Breast epithelium (tissue), 4 donors: ENCODE results near the gene GUCA2B. TPM values are rescaled to one million over a fixed set of nuclear protein-coding genes. Genes with fewer than 3 reads are reported as not detected.

Source experiments
- DNase-seq, 2 donors: peaks; one replicate each; pipeline ENCODE4 v3.0.0-alpha.2; 2019; ENCODE audit warnings: low spot score in 2 of 2
- H3K27ac ChIP-seq, 2 donors: fragments of 200-600 bp; sonication (generic) in 1 of 2; one replicate each; pipeline ENCODE4 v1.5.1; 2016 to 2019; ENCODE audit warnings: mild to moderate bottlenecking in 1 of 2
- H3K27me3 ChIP-seq, 2 donors: fragments of 200-600 bp; sonication (generic) in 1 of 2; one replicate each; pipeline versions ENCODE4 v1.5.1 to v1.6.0; 2017 to 2019; ENCODE audit warnings: control low read depth in 1 of 2, mild to moderate bottlenecking in 1 of 2
- H3K36me3 ChIP-seq: fragments of 200-600 bp; one replicate; pipeline ENCODE4 v1.5.1; 2019
- H3K4me1 ChIP-seq, 2 donors: fragments of 200-600 bp; sonication (generic); one replicate each; pipeline ENCODE4 v1.5.1; 2016 to 2019; ENCODE audit warnings: control low read depth in 1 of 2
- H3K4me3 ChIP-seq, 3 donors: fragments of 200-600 bp; sonication (generic); 1 replicate in 2 of 3; 2 replicates in 1 of 3; pipeline ENCODE4 v1.5.1; 2016 to 2019; ENCODE audit warnings: mild to moderate bottlenecking in 3 of 3, moderate library complexity in 2 of 3
- H3K9me3 ChIP-seq, 2 donors: fragments of 200-600 bp; sonication (generic) in 1 of 2; one replicate each; pipeline ENCODE4 v1.5.1; 2016 to 2019; ENCODE audit warnings: control low read depth in 1 of 2
- POLR2A ChIP-seq: fragments of 450-650 bp; IDR thresholded peaks from one replicate; pipeline ENCODE4 v1.6.1; 2016; ENCODE audit warnings: antibody characterized with exemption, mild to moderate bottlenecking, moderate library complexity
- POLR2AphosphoS5 ChIP-seq, 3 donors: sonication (generic); formaldehyde crosslinking; IDR thresholded peaks; one replicate each; pipeline ENCODE4 v1.6.1; 2017; ENCODE audit warnings: antibody characterized with exemption in 3 of 3
- intact Hi-C: fragments of 100-400 bp; cut with DNase I; formaldehyde crosslinking; loops from one replicate; pipeline ENCODE4 v1.15.1; 2023; ENCODE audit warnings: low total_unique reads
- total RNA-seq, 3 donors: library from RNA; depleted of rRNA; stranded (reverse); fragments of >200 nt; gene quantifications; one replicate each; pipeline ENCODE4 v1.1.0, GENCODE V29; 2016
- TF ChIP-seq, protein P1 (sequence below), 3 donors: fragments of 450-650 bp; IDR thresholded peaks; one replicate each; pipeline ENCODE4 v1.5.1; 2016 to 2017; ENCODE audit warnings: antibody characterized with exemption in 3 of 3, mild to moderate bottlenecking in 3 of 3, moderate library complexity in 3 of 3

GUCA2B gene
- total RNA-seq, 3 donors from 2014 or later: not detected

DNA sequence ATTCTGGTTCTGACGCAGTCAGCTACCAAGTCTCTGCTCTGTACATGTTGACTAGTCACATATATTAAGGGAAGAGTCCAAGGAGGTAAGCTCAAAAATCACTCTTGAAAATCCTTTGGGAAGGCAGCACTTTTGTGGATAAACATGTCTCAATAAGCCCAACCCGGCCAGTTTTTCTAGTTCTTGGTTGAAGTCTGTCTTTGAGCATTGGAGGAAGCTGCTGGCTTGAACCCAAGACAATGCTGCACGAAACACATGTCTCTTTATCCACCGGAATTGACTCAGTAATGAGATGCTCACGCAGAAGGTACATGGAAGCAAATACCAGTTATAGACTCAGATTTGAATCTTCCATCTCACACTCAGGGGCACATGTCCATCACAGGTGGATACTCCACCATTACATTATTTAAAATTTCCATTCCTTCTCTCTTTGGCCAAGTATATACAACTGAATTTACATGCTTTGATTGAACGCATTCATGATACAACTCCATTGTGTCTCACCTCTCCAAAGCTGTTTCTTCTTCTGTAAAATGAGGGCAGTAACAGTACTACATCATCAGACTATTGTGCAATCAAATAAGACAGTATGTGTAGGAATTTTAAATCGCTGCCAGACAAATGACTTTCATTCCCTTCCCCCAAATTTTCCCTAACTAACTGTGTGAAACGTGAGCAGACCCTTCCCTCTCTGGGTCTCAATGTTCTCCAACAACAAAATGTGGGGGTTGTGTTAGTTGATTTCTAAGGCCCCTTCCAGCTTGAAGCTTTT is 20.9 kb downstream of the GUCA2B start:
- Histone ChIP-seq H3K36me3 (no peaks in the 10 kb centered on the region), H3K27me3 (no peaks in the 10 kb centered on the region), H3K27ac (peak overlapping the region; percentile 81 to 86), H3K9me3 (no peaks in the 10 kb centered on the region), H3K4me3 (peak overlapping the region in 1 of 3 donors; percentile 15), H3K4me1 (peaks cover 9 to 17% of the 10 kb centered on the region in 2 donors)
- intact Hi-C loops: loop anchor here (1.0 kb wide), 1 partner anchor 26 kb away; no protein-coding TSS in a partner anchor
- TF ChIP-seq POLR2A (no peak), POLR2AphosphoS5 (IDR thresholded peaks at IDR 0.05) (peak in 1 of 3 donors; percentile 63)
- peak in 1 of 2 donors; percentile 91 for DNase-seq

DNA sequence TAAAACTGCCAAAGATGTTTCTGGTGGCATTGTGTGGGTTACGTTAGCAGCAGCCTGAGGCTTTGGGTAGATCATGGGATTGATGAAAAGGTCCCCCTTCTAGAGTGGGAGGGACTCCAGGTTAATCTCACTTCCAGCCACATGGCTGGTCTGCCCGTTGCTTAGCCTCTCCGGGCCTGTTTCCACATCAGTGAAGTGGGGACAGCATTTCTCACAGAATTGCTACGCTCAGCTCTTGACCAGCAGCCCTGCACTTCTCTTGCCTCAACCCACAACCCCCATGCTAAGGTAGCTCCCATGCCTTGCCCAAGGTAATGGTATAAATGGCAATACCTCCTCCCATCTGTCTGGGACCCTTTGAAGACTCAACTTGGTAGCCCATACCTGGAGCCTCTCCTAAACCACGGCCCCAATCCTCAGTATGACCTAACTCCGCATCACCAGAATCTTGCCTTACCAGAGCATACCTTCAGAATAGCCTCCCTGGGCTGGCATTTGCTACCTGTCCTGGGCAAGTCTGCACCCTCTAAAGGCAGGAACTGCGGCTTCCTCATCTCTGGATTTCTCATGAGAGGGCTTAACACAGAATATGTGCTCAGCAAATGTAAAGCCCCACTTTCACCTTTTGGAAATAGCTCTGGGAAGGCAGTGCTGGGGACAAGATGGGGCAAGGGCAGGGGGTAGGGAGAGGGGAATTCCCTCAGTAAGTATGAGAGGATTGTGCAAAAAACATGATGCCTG is 22.3 kb downstream of the GUCA2B start:
- H3K4me1 ChIP-seq: peaks cover 9 to 17% of the 10 kb centered on the region in 2 donors
- intact Hi-C loops: no loop called here
- H3K27me3 ChIP-seq: no peaks in the 10 kb centered on the region

DNA sequence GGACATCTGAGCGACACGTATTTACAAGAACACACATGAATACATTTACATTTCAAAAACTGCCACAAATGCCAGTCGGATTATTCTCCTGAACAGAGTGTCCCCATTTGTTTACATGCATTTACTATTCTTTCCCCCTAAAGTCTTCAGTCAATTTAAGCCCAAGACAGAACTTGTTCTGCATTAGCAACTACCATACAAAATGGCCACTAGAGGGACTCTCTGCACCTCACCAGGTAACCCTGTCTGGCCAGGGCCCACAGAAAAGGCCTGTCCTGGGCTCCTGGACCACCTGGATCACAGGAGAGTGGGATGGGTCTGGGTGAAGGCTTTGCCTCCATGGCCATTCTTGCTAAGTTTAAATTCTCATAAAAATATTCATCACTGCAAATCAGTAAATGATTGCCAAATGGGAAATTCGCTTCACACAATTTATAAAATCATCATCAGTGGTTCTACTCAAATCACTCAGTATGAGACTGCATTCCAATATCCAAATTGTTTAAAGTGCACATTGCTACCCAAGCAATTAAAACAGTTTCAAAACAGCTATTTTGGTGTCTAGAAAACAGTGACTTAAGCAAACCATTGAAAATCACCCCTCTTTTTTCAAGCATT is 23.8 kb downstream of the GUCA2B start:
- TF ChIP-seq, protein P1, sequence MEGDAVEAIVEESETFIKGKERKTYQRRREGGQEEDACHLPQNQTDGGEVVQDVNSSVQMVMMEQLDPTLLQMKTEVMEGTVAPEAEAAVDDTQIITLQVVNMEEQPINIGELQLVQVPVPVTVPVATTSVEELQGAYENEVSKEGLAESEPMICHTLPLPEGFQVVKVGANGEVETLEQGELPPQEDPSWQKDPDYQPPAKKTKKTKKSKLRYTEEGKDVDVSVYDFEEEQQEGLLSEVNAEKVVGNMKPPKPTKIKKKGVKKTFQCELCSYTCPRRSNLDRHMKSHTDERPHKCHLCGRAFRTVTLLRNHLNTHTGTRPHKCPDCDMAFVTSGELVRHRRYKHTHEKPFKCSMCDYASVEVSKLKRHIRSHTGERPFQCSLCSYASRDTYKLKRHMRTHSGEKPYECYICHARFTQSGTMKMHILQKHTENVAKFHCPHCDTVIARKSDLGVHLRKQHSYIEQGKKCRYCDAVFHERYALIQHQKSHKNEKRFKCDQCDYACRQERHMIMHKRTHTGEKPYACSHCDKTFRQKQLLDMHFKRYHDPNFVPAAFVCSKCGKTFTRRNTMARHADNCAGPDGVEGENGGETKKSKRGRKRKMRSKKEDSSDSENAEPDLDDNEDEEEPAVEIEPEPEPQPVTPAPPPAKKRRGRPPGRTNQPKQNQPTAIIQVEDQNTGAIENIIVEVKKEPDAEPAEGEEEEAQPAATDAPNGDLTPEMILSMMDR (IDR thresholded peaks at IDR 0.05): peak; percentile 47 to 65 (median 49)
- no peak for TF ChIP-seq POLR2AphosphoS5 (IDR thresholded peaks at IDR 0.05)
- Histone ChIP-seq H3K27me3 (no peaks in the 10 kb centered on the region), H3K36me3 (no peaks in the 10 kb centered on the region), H3K4me1 (peaks cover 9 to 17% of the 10 kb centered on the region in 2 donors), H3K9me3 (no peaks in the 10 kb centered on the region), H3K4me3 (no peak overlapping the region), H3K27ac (peak overlapping the region in 1 of 2 donors; percentile 25)
- DNase-seq: no peak
- intact Hi-C loops: no loop called here

More for the DNA sequence above, 22.3 kb downstream of the GUCA2B start:
- no peak for TF ChIP-seq POLR2A
- TF ChIP-seq POLR2AphosphoS5 (IDR thresholded peaks at IDR 0.05): no peak
- TF ChIP-seq, protein P1 (IDR thresholded peaks at IDR 0.05): no peak
- Histone ChIP-seq H3K36me3 (no peaks in the 10 kb centered on the region), H3K9me3 (no peaks in the 10 kb centered on the region), H3K4me3 (no peak overlapping the region), H3K27ac (peak overlapping the region; percentile 46 to 81)
- DNase-seq: no peak

DNA sequence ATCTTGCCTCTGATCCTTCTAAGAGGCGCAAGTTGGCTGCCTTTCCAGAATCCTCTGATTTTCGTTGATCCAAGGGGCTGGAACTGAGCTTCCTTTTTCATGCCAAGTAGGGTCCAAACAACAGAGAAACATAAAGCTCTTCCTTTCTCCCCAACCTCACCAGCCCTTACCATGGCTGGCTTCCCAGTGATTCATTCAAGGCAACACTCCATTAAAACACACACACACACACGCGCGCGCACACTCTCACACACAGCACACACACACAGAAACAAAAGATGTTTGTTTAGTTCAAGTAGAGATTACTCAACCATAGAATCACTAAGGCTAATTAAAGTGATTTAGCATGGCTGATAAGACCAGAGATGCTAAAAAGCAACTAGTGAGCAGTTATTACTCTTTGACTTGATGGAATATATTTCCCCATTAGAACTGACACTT is 24.4 kb downstream of the GUCA2B start:
- Histone ChIP-seq H3K4me3 (no peak overlapping the region), H3K27ac (peak overlapping the region in 1 of 2 donors; percentile 25), H3K27me3 (no peaks in the 10 kb centered on the region), H3K4me1 (peaks cover 9 to 14% of the 10 kb centered on the region in 2 donors), H3K36me3 (no peaks in the 10 kb centered on the region), H3K9me3 (no peaks in the 10 kb centered on the region)
- TF ChIP-seq POLR2A (no peak), POLR2AphosphoS5 (IDR thresholded peaks at IDR 0.05) (no peak)
- TF ChIP-seq, protein P1 (IDR thresholded peaks at IDR 0.05): no peak
- intact Hi-C loops: no loop called here
- no peak for DNase-seq

DNA sequence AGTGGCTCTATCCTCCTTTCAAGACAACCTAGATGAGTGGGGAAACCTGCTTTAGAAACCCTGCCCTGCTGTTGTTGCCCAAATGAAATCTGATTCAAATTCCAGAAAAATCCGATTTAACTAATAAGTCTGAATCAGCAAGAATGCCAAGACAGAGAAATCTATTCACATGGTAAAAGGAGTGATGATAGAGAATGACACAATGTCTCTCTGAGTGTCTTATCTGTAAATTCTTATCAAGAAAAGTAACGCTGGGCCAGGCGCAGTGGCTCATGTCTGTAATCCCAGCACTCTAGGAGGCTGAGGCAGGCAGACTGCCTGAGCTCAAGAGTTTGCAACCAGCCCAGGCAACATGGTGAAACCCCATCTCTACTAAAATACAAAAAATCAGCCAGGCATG is 25.0 kb downstream of the GUCA2B start:
- no peak for DNase-seq
- no peak overlapping the region for H3K27ac ChIP-seq

More for the DNA sequence above, 25.0 kb downstream of the GUCA2B start:
- no peaks in the 10 kb centered on the region for H3K36me3 ChIP-seq
- no peak overlapping the region for H3K4me3 ChIP-seq
- intact Hi-C loops: no loop called here
- no peaks in the 10 kb centered on the region for H3K9me3 ChIP-seq
- peaks cover 2 to 7% of the 10 kb centered on the region in 2 donors for H3K4me1 ChIP-seq
- no peak for TF ChIP-seq POLR2AphosphoS5 (IDR thresholded peaks at IDR 0.05)
- TF ChIP-seq, protein P1 (IDR thresholded peaks at IDR 0.05): no peak
- TF ChIP-seq POLR2A: no peak
- H3K27me3 ChIP-seq: no peaks in the 10 kb centered on the region
